Ectodermal cell (in vitro differentiated cells): ENCODE results near the gene IMPA2.
A peak's percentile ranks its signal among the peaks of the same experiment; 100 is the strongest.

Source experiments
- H3K27ac ChIP-seq: 2 replicates; pipeline ENCODE4 v1.7.0; 2013; ENCODE audit warnings: mild to moderate bottlenecking, low read depth, low read length; ENCODE audit not compliant: insufficient read depth, poor library complexity, severe bottlenecking
- H3K27me3 ChIP-seq: 2 replicates; pipeline ENCODE4 v1.7.0; 2013; ENCODE audit warnings: mild to moderate bottlenecking, low read length; ENCODE audit not compliant: insufficient read depth, control insufficient read depth, poor library complexity, severe bottlenecking
- H3K36me3 ChIP-seq: one replicate; pipeline ENCODE4 v1.7.0; 2013; ENCODE audit warnings: low read length; ENCODE audit not compliant: control insufficient read depth, insufficient read depth
- H3K4me1 ChIP-seq: one replicate; pipeline ENCODE4 v1.7.0; 2013; ENCODE audit warnings: low read length; ENCODE audit not compliant: control insufficient read depth, insufficient read depth
- H3K4me3 ChIP-seq: 2 replicates; pipeline ENCODE4 v1.7.0; 2013; ENCODE audit warnings: low read depth, low read length, control low read depth; ENCODE audit not compliant: insufficient read depth
- H3K9me3 ChIP-seq: 2 replicates; pipeline ENCODE4 v1.7.0; 2013; ENCODE audit warnings: mild to moderate bottlenecking, low read length, moderate library complexity; ENCODE audit not compliant: control insufficient read depth
- WGBS, 2 experiments: methylation state at CpG; one replicate each; pipeline ENCODE4 v1.1.7; 2013; ENCODE audit warnings: missing lambda C conversion rate in 2 of 2; 5-methylcytosine and 5-hydroxymethylcytosine counted together

Gene IMPA2

GRCh38 chr18:11977153-11977466 lies 4.2 kb upstream of the IMPA2 start:
- no peaks in the 10 kb centered on the region for H3K9me3 ChIP-seq
- no peak overlapping the region for H3K4me3 ChIP-seq
- no peak overlapping the region for H3K27ac ChIP-seq
- no peaks in the 10 kb centered on the region for H3K36me3 ChIP-seq
- no peaks in the 10 kb centered on the region for H3K27me3 ChIP-seq
- no peaks in the 10 kb centered on the region for H3K4me1 ChIP-seq
- WGBS, 2 experiments: 85 to 94% methylated on average over 2 of the region's 3 CpGs

DNA sequence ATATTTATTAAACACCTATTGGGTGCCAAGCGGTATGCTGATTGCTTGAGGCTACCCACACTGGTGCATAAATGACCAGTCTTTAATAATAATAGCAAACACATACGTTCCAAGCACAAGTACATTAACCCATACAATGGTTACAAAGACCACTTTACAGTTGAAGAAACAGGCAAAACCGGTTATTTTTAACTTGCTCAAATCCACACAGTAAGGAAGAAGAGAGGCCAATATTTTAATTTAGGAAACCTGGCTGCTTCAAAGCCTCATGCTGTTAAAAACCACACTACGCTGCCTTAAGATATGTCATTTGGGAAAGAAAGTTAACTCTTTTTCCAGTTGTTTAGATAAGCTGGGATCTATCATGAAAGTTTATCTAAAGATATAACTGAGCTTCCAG lies 2.4 kb upstream of the IMPA2 start:
- 96 to 97% methylated on average over 4 of the region's 4 CpGs for WGBS, 2 experiments

GRCh38 chr18:11980163-11980493 lies 1.2 kb upstream of the IMPA2 start:
- Histone ChIP-seq H3K27me3 (no peaks in the 10 kb centered on the region), H3K9me3 (no peaks in the 10 kb centered on the region), H3K4me3 (peak overlapping the region; percentile 57), H3K27ac (peak overlapping the region; percentile 98), H3K4me1 (peaks cover 16% of the 10 kb centered on the region), H3K36me3 (no peaks in the 10 kb centered on the region)
- 22 to 23% methylated on average over 11 of the region's 11 CpGs for WGBS, 2 experiments

More for the DNA sequence above, 2.4 kb upstream of the IMPA2 start:
- Histone ChIP-seq H3K4me3 (no peak overlapping the region), H3K4me1 (peaks cover 13% of the 10 kb centered on the region), H3K36me3 (no peaks in the 10 kb centered on the region), H3K27ac (no peak overlapping the region), H3K27me3 (no peaks in the 10 kb centered on the region), H3K9me3 (no peaks in the 10 kb centered on the region)

- peak overlapping the region; percentile 57 for H3K4me3 ChIP-seq
- WGBS, 2 experiments: 0% methylated on average over 76 of the region's 76 CpGs
- H3K4me1 ChIP-seq: peaks cover 16% of the 10 kb centered on the region
- no peaks in the 10 kb centered on the region for H3K9me3 ChIP-seq
- H3K27ac ChIP-seq: peak overlapping the region; percentile 98
- H3K36me3 ChIP-seq: no peaks in the 10 kb centered on the region
- no peaks in the 10 kb centered on the region for H3K27me3 ChIP-seq
Measured at GRCh38 chr18:11980494-11981191, 664 bp upstream of the IMPA2 start.

GRCh38 chr18:11981543-11982366 lies 448 bp downstream of the IMPA2 start:
- H3K27me3 ChIP-seq: no peaks in the 10 kb centered on the region
- H3K4me1 ChIP-seq: peaks cover 16% of the 10 kb centered on the region
- peak overlapping the region; percentile 92 for H3K27ac ChIP-seq
- no peaks in the 10 kb centered on the region for H3K9me3 ChIP-seq
- WGBS, 2 experiments: 0 to 1% methylated on average over 71 of the region's 71 CpGs
- H3K4me3 ChIP-seq: peak overlapping the region; percentile 83
- no peaks in the 10 kb centered on the region for H3K36me3 ChIP-seq

DNA sequence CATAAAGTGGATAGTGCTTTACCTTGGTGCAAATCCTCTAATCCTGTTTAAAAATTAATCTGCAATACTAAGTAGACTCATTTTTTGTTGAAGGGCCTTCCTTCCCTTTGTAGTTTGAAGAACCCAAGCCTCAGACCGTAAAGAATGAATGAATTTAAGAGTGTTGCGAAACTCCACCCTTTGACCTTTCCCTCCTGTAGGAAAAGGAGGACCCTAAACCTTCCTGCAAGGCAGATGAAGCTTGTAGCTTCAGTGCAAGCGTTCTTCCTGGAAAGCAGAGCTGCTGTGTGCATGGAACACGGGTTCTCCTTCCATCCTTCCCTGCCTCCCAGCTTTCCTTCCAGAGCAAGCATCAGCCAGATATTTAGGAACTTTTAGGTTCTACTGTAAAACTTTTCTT lies 1.7 kb downstream of the IMPA2 start:
- Histone ChIP-seq H3K9me3 (no peaks in the 10 kb centered on the region), H3K27ac (no peak overlapping the region), H3K27me3 (no peaks in the 10 kb centered on the region), H3K36me3 (no peaks in the 10 kb centered on the region), H3K4me3 (peak overlapping the region; percentile 83), H3K4me1 (peaks cover 16% of the 10 kb centered on the region)
- 36 to 45% methylated on average over 4 of the region's 4 CpGs for WGBS, 2 experiments

GRCh38 chr18:11983592-11983991 lies 2.3 kb downstream of the IMPA2 start:
- Histone ChIP-seq H3K27ac (no peak overlapping the region), H3K27me3 (no peaks in the 10 kb centered on the region), H3K9me3 (no peaks in the 10 kb centered on the region), H3K36me3 (no peaks in the 10 kb centered on the region), H3K4me1 (peaks cover 16% of the 10 kb centered on the region), H3K4me3 (peak overlapping the region; percentile 83)
- 24 to 27% methylated on average over 12 of the region's 12 CpGs for WGBS, 2 experiments

GRCh38 chr18:11984091-11984490 lies 2.8 kb downstream of the IMPA2 start:
- H3K4me1 ChIP-seq: peaks cover 17% of the 10 kb centered on the region
- no peaks in the 10 kb centered on the region for H3K27me3 ChIP-seq
- H3K4me3 ChIP-seq: peak overlapping the region; percentile 83
- H3K9me3 ChIP-seq: no peaks in the 10 kb centered on the region
- no peak overlapping the region for H3K27ac ChIP-seq
- WGBS, 2 experiments: 91 to 97% methylated on average over 6 of the region's 6 CpGs
- no peaks in the 10 kb centered on the region for H3K36me3 ChIP-seq

DNA sequence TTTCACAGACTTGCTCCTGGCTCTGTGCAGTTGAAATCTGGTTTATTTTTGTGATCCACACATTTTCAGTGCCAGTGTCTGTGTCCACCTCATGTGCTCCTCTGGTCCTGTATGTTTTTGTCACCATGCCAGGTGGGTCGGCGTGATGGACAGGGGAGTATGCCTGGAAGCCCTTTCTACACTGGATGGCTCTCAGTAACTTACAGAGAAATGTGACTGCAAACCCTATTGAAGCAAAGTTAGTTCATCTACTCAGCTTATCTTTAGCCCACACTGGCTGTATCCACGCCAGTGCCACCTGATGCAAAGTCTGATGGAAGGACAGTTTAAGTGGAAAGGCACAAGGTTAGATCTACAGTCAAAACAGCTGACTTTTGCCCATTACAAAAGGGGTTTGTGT lies 4.3 kb downstream of the IMPA2 start:
- Histone ChIP-seq H3K27me3 (no peaks in the 10 kb centered on the region), H3K27ac (no peak overlapping the region), H3K9me3 (no peaks in the 10 kb centered on the region), H3K4me3 (no peak overlapping the region), H3K36me3 (no peaks in the 10 kb centered on the region), H3K4me1 (peaks cover 31% of the 10 kb centered on the region)
- WGBS, 2 experiments: 93 to 99% methylated on average over 3 of the region's 3 CpGs

- no peaks in the 10 kb centered on the region for H3K36me3 ChIP-seq
- WGBS, 2 experiments: 92 to 94% methylated on average over 9 of the region's 9 CpGs
- no peak overlapping the region for H3K27ac ChIP-seq
- H3K27me3 ChIP-seq: no peaks in the 10 kb centered on the region
- no peaks in the 10 kb centered on the region for H3K9me3 ChIP-seq
- H3K4me1 ChIP-seq: peaks cover 31% of the 10 kb centered on the region
- H3K4me3 ChIP-seq: no peak overlapping the region
Measured at GRCh38 chr18:11986061-11986460, 4.8 kb downstream of the IMPA2 start.
